ENCODE measurements around the gene ST6GALNAC5. TPM values are rescaled to one million over a fixed set of nuclear protein-coding genes. Genes with fewer than 3 reads are reported as not detected.
A peak's percentile ranks its signal among the peaks of the same experiment; 100 is the strongest.

The ST6GALNAC5 gene
- total and polyA plus RNA-seq, 10 of the 15 experiments (the other 5 are each of a cell fraction or from before 2014, with no cell fraction given), result under 0.01 to 1.8 (median 0.07) TPM; not detected in 6

DNA sequence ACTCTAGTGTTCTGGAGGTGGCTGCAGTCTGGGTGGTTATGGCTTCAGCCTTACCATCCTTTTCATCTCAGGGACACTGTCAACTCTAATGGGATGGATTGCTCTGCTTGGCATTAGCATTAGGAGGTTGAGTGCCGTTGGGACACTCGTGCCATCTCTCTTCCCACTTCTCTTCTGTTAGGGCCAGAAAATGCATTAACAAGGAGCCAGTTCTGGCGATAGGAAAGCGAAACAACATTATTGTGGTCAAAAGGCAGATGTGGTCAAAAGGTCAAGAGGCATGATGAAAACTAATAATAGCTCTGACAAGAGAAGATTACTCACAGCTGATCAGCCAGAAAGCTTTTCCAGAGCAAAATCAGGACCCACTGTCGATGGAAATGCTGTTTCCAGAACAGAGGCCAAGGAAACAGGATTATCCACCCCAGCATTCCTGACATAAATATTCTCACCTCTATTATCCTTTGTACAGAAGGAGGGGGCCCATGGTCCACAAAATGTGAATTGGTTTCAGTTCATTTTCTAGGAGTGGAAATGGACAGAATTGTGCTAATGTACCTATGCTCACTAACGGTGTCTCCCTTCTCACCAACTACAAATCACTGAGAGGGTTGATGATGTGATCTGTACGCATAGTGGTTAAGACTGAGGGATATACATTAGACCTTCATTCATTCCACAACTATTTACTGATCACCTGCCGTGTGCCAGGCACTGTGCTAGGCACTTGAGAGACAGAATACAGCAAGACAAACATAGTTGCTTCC lies 72.0 kb downstream of the ST6GALNAC5 start (continued):
- TF ChIP-seq, protein P1, sequence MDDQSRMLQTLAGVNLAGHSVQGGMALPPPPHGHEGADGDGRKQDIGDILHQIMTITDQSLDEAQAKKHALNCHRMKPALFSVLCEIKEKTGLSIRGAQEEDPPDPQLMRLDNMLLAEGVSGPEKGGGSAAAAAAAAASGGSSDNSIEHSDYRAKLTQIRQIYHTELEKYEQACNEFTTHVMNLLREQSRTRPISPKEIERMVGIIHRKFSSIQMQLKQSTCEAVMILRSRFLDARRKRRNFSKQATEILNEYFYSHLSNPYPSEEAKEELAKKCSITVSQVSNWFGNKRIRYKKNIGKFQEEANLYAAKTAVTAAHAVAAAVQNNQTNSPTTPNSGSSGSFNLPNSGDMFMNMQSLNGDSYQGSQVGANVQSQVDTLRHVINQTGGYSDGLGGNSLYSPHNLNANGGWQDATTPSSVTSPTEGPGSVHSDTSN (IDR thresholded peaks at IDR 0.05; ENCODE audit: insufficient replicate concordance, low read depth, low read length), result no peak
- TF ChIP-seq MYB (IDR thresholded peaks at IDR 0.05; ENCODE audit: borderline replicate concordance, low read depth, low read length) (no peak), JUNB (IDR thresholded peaks at IDR 0.05) (no peak), SUPT20H (IDR thresholded peaks at IDR 0.05; ENCODE audit: borderline replicate concordance, control insufficient read depth, low read depth, low read length) (no peak), SRF (IDR thresholded peaks at IDR 0.05; ENCODE audit: low read depth in 2 of 2, low read length in 2 of 2) (no peak), NFYB (IDR thresholded peaks at IDR 0.05; ENCODE audit: insufficient read depth, low read depth, low read length) (no peak), TCF3 (IDR thresholded peaks at IDR 0.05; ENCODE audit: borderline replicate concordance, insufficient read depth, low read depth, low read length) (no peak), ETV6 (conservative IDR thresholded peaks at IDR 0.05 in 1 of 2, IDR thresholded peaks at IDR 0.05 in 1 of 2; ENCODE audit: borderline replicate concordance in 1 of 2, low read depth in 1 of 2) (no peak), ATF7 (IDR thresholded peaks at IDR 0.05; ENCODE audit: low read depth) (peak; percentile 61; the same call in 1 of the 2 replicates), SIN3A (IDR thresholded peaks at IDR 0.05; ENCODE audit: low read depth, low read length) (no peak), NR2C2 (IDR thresholded peaks at IDR 0.05; ENCODE audit: borderline replicate concordance, control insufficient read depth, insufficient read length, low read depth) (no peak), IKZF1 (conservative IDR thresholded peaks at IDR 0.05) (peak; percentile 96), MEF2A (IDR thresholded peaks at IDR 0.05; ENCODE audit: insufficient read depth, low read depth, low read length) (no peak), MTA3 (IDR thresholded peaks at IDR 0.05; ENCODE audit: borderline replicate concordance, low read length) (no peak)
- TF ChIP-seq, protein P2, sequence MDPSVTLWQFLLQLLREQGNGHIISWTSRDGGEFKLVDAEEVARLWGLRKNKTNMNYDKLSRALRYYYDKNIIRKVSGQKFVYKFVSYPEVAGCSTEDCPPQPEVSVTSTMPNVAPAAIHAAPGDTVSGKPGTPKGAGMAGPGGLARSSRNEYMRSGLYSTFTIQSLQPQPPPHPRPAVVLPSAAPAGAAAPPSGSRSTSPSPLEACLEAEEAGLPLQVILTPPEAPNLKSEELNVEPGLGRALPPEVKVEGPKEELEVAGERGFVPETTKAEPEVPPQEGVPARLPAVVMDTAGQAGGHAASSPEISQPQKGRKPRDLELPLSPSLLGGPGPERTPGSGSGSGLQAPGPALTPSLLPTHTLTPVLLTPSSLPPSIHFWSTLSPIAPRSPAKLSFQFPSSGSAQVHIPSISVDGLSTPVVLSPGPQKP (IDR thresholded peaks at IDR 0.05; ENCODE audit: low read depth, low read length), result no peak
